HCT116 (cell line): ENCODE measurements around the gene PGLYRP3. TPM values are rescaled to one million over a fixed set of nuclear protein-coding genes. Genes with fewer than 3 reads are reported as not detected.

Experiments used
- ATAC-seq: fragments of 200-7000 bp; cut with Tn5 transposase; 2 replicates; pipeline ENCODE4 v1.9.1; 2020; ENCODE audit warnings: mild to moderate bottlenecking, moderate library complexity
- BruUV-seq: library from RNA; stranded (reverse); fragments of 400-500 nt; replicated peaks from 2 replicates; lab custom pipeline; 2021; lab: Mats Ljungman, UMichigan
- CTCF ChIA-PET: fragments of 300-600 bp; sonication (Branson Sonifier 250); formaldehyde crosslinking; loops from one replicate; lab custom pipeline; 2021; ENCODE audit warnings: antibody characterized with exemption; lab: Charles Lee
- POLR2A ChIA-PET: fragments of 300-600, 350-600 bp; sonication (Branson Sonifier 250); formaldehyde crosslinking; loops from one replicate; lab custom pipeline; 2021; ENCODE audit warnings: antibody characterized with exemption; lab: Charles Lee
- RAD21 ChIA-PET, 2 experiments: fragments of 300-600 bp; sonication (Branson Sonifier 250); formaldehyde crosslinking; loops; one replicate each; lab custom pipeline; 2023; ENCODE audit warnings: low total read pairs in 2 of 2; ENCODE audit not compliant: uncharacterized antibody in 2 of 2, unreplicated experiment in 2 of 2, low non-redundant PET in 1 of 2; lab: Charles Lee
- DNase-seq: peaks from one replicate; pipeline ENCODE4 v3.0.0-alpha.2; 2010; ENCODE audit warnings: low read depth, low spot score
- H2AFZ ChIP-seq: fragments of 200-600 bp; shearing (Covaris generic), sonication (generic); 2 replicates; pipeline ENCODE4 v1.6.1; 2017; ENCODE audit warnings: low read depth, mixed run types, mixed read lengths, antibody characterized with exemption, low read length; ENCODE audit not compliant: poor library complexity, severe bottlenecking
- H3K27ac ChIP-seq: 2 replicates; pipeline ENCODE4 v1.5.1; 2012; ENCODE audit warnings: low read depth, low read length
- H3K27me3 ChIP-seq: fragments of 200-600 bp; sonication (generic); 2 replicates; pipeline ENCODE4 v1.6.1; 2016; ENCODE audit warnings: mixed run types, low read length, mixed read lengths; ENCODE audit not compliant: insufficient read depth
- H3K36me3 ChIP-seq, 2 experiments: fragments of 200-500 bp in 1 of 2; fragments of 200-600 bp in 1 of 2; sonication (Bioruptor generic) in 1 of 2; sonication (generic) in 1 of 2; 2 replicates each; pipeline versions ENCODE4 v1.5.1 to v1.6.1; 2014 to 2016; ENCODE audit warnings: low read length in 2 of 2, inconsistent platforms in 1 of 2, mixed read lengths in 1 of 2, mixed run types in 1 of 2; ENCODE audit not compliant: insufficient read depth in 2 of 2, control insufficient read depth in 1 of 2
- H3K4me1 ChIP-seq, 2 experiments: fragments of 200-600 bp in 1 of 2; sonication (generic) in 1 of 2; 2 replicates each; pipeline versions ENCODE4 v1.5.1 to v1.6.1; 2012 to 2017; ENCODE audit warnings: low read length in 2 of 2, inconsistent platforms in 1 of 2, mild to moderate bottlenecking in 1 of 2, mixed read lengths in 1 of 2, mixed run types in 1 of 2, moderate library complexity in 1 of 2; ENCODE audit not compliant: insufficient read depth in 2 of 2, control insufficient read depth in 1 of 2
- H3K4me2 ChIP-seq: fragments of 200-600 bp; sonication (generic); 2 replicates; pipeline ENCODE4 v1.6.1; 2017; ENCODE audit warnings: mixed run types, low read length, mixed read lengths
- H3K4me3 ChIP-seq, 2 experiments: fragments of 200-600 bp in 1 of 2; sonication (generic) in 1 of 2; replicated peaks in 1 of 2; 2 replicates each; pipeline ENCODE4 v1.5.1; 2011 to 2016; ENCODE audit warnings: low read length in 2 of 2, control low read depth in 1 of 2, low read depth in 1 of 2, mild to moderate bottlenecking in 1 of 2, mixed read lengths in 1 of 2, mixed run types in 1 of 2
- H3K79me2 ChIP-seq: fragments of 200-600 bp; sonication (generic); 2 replicates; pipeline ENCODE4 v1.6.1; 2017; ENCODE audit warnings: mild to moderate bottlenecking, mixed run types, low read length, moderate library complexity, mixed read lengths; ENCODE audit not compliant: insufficient read depth
- H3K9ac ChIP-seq: fragments of 200-600 bp; sonication (generic); 2 replicates; pipeline ENCODE4 v1.6.1; 2016; ENCODE audit warnings: low read length, mixed read lengths
- H3K9me2 ChIP-seq: fragments of 200-600 bp; sonication (generic), shearing (Covaris generic); 2 replicates; pipeline ENCODE4 v1.6.1; 2017; ENCODE audit warnings: mixed run types, mild to moderate bottlenecking, moderate library complexity; ENCODE audit not compliant: insufficient read depth
- H3K9me3 ChIP-seq, 2 experiments: fragments of 200-500 bp in 1 of 2; fragments of 200-600 bp in 1 of 2; sonication (Bioruptor generic) in 1 of 2; sonication (generic) in 1 of 2; 2 replicates each; pipeline ENCODE4 v1.6.1; 2014 to 2017; ENCODE audit warnings: low read length in 2 of 2, mixed read lengths in 2 of 2, inconsistent platforms in 1 of 2, low read depth in 1 of 2, mild to moderate bottlenecking in 1 of 2, mixed run types in 1 of 2, moderate library complexity in 1 of 2; ENCODE audit not compliant: control insufficient read depth in 1 of 2, insufficient read depth in 1 of 2
- H4K20me1 ChIP-seq: fragments of 200-600 bp; sonication (generic), shearing (Covaris generic); 2 replicates; pipeline ENCODE4 v1.6.1; 2017; ENCODE audit warnings: mixed run types, mild to moderate bottlenecking, moderate library complexity; ENCODE audit not compliant: insufficient read depth
- CEBPB ChIP-seq: IDR thresholded peaks from 2 replicates; pipeline ENCODE4 v1.6.1; 2012; ENCODE audit warnings: low read depth
- ELF1 ChIP-seq: IDR thresholded peaks from 2 replicates; pipeline ENCODE4 v1.6.1; 2012; ENCODE audit warnings: low read depth, borderline replicate concordance
- POLR2AphosphoS5 ChIP-seq: IDR thresholded peaks from 2 replicates; pipeline ENCODE4 v1.6.1; 2011; ENCODE audit warnings: mild to moderate bottlenecking, low read depth, low read length, moderate library complexity
- TCF7L2 ChIP-seq: IDR thresholded peaks from 2 replicates; pipeline ENCODE4 v1.7.0; 2011; ENCODE audit warnings: borderline replicate concordance, inconsistent platforms; ENCODE audit not compliant: insufficient read depth, insufficient read length; ENCODE audit errors: extremely low read depth
- YY1 ChIP-seq: IDR thresholded peaks from 2 replicates; pipeline ENCODE4 v1.6.1; 2011; ENCODE audit warnings: low read length, low read depth, moderate library complexity, mild to moderate bottlenecking; ENCODE audit not compliant: insufficient replicate concordance; ENCODE audit errors: extremely low read depth
- ZFX ChIP-seq: fragments of 450-650 bp; IDR thresholded peaks from 2 replicates; pipeline ENCODE4 v1.6.1; 2017
- intact Hi-C: fragments of 100-400 bp; cut with micrococcal nuclease; formaldehyde crosslinking; loops from 2 replicates; pipeline ENCODE4 v1.10.0; 2022
- total RNA-seq: library from RNA; stranded (reverse); gene quantifications from one replicate; pipeline ENCODE4 v1.2.1, GENCODE V29; 2021; ENCODE audit not compliant: unreplicated experiment
- TF ChIP-seq, protein P1 (sequence below), 3 experiments: fragments of 200-600 bp in 1 of 3; sonication (generic) in 1 of 3; IDR thresholded peaks in 2 of 3; conservative IDR thresholded peaks in 1 of 3; 2 replicates each; pipeline ENCODE4 v1.5.1; 2012 to 2017; ENCODE audit warnings: low read depth in 2 of 3, low read length in 2 of 3, antibody characterized with exemption in 1 of 3, borderline replicate concordance in 1 of 3, control low read depth in 1 of 3, mild to moderate bottlenecking in 1 of 3, mixed read lengths in 1 of 3, mixed run types in 1 of 3, moderate library complexity in 1 of 3; ENCODE audit not compliant: insufficient read depth in 1 of 3

Gene PGLYRP3
- total RNA-seq, 1 experiment from 2014 or later, result not detected

GRCh38 chr1:153250166-153250565 is 62.6 kb downstream of the PGLYRP3 start:
- Histone ChIP-seq H3K9me3 (no peaks in the 10 kb centered on the region; a peak in 1 of 4 replicates), H4K20me1 (no peaks in the 10 kb centered on the region), H3K9me2 (no peaks in the 10 kb centered on the region)
- DNase-seq, result no peak
- no peak for ATAC-seq
- RAD21 ChIA-PET, result no interaction called here
- no peak for TF ChIP-seq CEBPB
- no peak for TF ChIP-seq ELF1
- TF ChIP-seq, protein P1, sequence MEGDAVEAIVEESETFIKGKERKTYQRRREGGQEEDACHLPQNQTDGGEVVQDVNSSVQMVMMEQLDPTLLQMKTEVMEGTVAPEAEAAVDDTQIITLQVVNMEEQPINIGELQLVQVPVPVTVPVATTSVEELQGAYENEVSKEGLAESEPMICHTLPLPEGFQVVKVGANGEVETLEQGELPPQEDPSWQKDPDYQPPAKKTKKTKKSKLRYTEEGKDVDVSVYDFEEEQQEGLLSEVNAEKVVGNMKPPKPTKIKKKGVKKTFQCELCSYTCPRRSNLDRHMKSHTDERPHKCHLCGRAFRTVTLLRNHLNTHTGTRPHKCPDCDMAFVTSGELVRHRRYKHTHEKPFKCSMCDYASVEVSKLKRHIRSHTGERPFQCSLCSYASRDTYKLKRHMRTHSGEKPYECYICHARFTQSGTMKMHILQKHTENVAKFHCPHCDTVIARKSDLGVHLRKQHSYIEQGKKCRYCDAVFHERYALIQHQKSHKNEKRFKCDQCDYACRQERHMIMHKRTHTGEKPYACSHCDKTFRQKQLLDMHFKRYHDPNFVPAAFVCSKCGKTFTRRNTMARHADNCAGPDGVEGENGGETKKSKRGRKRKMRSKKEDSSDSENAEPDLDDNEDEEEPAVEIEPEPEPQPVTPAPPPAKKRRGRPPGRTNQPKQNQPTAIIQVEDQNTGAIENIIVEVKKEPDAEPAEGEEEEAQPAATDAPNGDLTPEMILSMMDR (IDR thresholded peaks at IDR 0.05 in 2 of 3, conservative IDR thresholded peaks at IDR 0.05 in 1 of 3; ENCODE audit: borderline replicate concordance in 1 of 3, insufficient read depth in 1 of 3, low read depth in 2 of 3, low read length in 2 of 3), result no peak
- TF ChIP-seq ZFX, result no peak
- no peak for TF ChIP-seq YY1
- TF ChIP-seq POLR2AphosphoS5, result no peak
- TF ChIP-seq TCF7L2, result no peak
- TF ChIP-seq, all 23 proteins: peak for 0
- peaks cover 60% of the 10 kb centered on the region for H3K27me3 ChIP-seq
- no peak overlapping the region for H2AFZ ChIP-seq
- no peak overlapping the region for H3K4me2 ChIP-seq
- CTCF ChIA-PET, result no interaction called here
- no peak overlapping the region for H3K27ac ChIP-seq
- H3K79me2 ChIP-seq, result no peaks in the 10 kb centered on the region
- H3K4me3 ChIP-seq, result no peak overlapping the region
- intact Hi-C loops, result no loop called here
- BruUV-seq, result no TSS peak
- POLR2A ChIA-PET, result no interaction called here
- no peaks in the 10 kb centered on the region for H3K4me1 ChIP-seq
- no peak overlapping the region for H3K9ac ChIP-seq
- no peaks in the 10 kb centered on the region for H3K36me3 ChIP-seq
